ENCODE measurements around the gene SCP2. TPM values are rescaled to one million over a fixed set of nuclear protein-coding genes. Genes with fewer than 3 reads are reported as not detected.

The SCP2 gene, protein sequence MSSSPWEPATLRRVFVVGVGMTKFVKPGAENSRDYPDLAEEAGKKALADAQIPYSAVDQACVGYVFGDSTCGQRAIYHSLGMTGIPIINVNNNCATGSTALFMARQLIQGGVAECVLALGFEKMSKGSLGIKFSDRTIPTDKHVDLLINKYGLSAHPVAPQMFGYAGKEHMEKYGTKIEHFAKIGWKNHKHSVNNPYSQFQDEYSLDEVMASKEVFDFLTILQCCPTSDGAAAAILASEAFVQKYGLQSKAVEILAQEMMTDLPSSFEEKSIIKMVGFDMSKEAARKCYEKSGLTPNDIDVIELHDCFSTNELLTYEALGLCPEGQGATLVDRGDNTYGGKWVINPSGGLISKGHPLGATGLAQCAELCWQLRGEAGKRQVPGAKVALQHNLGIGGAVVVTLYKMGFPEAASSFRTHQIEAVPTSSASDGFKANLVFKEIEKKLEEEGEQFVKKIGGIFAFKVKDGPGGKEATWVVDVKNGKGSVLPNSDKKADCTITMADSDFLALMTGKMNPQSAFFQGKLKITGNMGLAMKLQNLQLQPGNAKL
- total RNA-seq (2022; extraction: Qiagen RNA extraction): 47.0 to 66.7 TPM (median 50.4 TPM) in 5 replicates

DNA sequence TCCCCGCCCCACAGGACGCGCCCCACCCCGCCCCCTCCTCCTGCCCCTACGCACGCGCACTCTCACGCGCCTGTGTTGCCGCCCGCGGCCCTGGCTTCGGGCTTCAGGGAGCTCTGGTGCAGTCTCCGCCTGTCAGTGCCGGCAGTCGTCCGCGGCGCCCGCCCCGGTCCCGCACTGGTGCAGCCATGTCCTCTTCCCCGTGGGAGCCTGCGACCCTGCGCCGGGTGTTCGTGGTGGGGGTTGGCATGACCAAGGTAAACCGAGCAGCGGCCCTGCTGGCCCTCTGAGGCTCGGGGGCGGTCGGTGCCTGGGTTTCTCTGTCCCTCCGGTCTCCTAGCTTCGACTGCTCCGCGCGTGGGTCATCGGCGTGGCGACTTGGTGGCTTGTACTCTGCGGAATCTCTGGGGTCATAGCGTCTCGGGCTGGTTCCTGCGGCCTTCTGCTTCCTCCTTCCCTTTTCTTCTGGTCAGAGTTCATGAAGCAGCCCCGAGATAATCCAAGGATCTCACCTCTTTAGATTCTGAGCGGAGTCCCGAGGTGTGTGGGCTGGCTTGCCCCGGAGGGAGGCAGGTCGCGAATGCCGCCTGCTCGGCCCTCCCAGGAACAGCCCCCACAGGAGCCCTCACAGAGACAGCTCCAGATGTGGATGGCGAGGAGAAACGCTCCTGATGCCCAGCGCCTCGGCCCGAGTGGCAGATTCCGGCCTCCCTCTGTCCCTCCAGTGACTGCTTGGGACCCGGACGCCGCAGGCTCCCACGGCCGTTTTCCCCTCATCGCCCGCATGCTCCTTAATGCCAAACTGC lies at the start of gene SCP2:
SCP2 (plus strand) TSS at position 65 of the 803 bp plus-strand sequence; CDS start at position 186, 121 bp downstream.

DNA sequence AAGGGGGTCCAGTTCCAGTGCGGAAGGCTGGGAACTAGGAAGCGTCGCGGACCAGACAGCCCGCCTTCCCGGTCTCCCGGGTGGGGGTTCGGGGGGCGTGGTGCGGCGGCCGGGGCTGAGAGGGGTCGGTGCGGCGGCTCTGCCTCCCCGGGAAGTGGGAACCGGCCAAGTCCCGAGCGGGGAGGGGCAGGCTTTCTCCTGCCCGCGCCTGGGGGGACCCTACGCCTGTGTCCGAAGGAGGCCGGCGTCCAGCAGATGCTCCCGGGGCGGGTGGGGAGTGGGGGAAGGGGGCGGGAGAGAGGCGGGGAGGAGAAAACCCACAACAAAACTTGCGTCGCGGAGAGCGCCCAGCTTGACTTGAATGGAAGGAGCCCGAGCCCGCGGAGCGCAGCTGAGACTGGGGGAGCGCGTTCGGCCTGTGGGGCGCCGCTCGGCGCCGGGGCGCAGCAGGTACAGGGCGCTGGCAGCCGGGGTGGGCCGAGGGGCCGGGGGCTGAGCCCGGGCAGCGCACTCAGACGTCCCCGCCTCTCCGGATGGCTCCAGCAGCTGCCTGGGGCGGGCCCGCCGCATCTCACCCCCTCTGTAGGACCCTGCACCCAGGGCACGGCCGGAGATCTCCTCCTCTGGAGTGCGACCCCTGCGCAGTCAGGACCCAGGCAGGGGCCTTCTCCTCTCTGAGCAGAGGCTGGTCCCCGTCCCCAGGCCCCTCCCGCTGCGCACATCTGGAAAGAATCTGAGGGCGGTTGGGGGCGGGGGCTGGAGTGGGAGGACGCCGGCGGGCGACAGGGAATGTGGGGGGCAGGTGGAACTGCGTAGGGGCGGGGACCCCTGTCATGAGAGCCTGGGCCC lies 135.0 kb downstream of the SCP2 start, which contains the start of gene PODN:
PODN (plus strand) TSS at position 355 of the 849 bp plus-strand sequence. CDS start 7,643 bp downstream, outside the sequence.

Other genes starting within 250 kb of the SCP2 start
- gene COA7, start 228.9 kb upstream of the SCP2 start, total RNA-seq (2022; extraction: Qiagen RNA extraction): 23.7 to 27.6 TPM (median 26.0 TPM) in 5 replicates
- gene ZYG11B, start 200.8 kb upstream of the SCP2 start, total RNA-seq (2022; extraction: Qiagen RNA extraction): 4.0 to 7.3 TPM (median 6.1 TPM) in 5 replicates
- gene ZYG11A, start 84.5 kb upstream of the SCP2 start, total RNA-seq (2022; extraction: Qiagen RNA extraction): 2.2 to 2.8 TPM (median 2.7 TPM) in 5 replicates
- 8.0 to 12.1 TPM (median 9.8 TPM) in 5 replicates for gene ECHDC2, start 5.5 kb upstream of the SCP2 start, total RNA-seq (2022; extraction: Qiagen RNA extraction)
- 0.05 TPM in 1 of 5 replicates, not detected in the others for gene PODN, start 134.9 kb downstream of the SCP2 start, total RNA-seq (2022; extraction: Qiagen RNA extraction)
- 0.05 TPM in 2 of 5 replicates, not detected in the others for gene SLC1A7, start 215.4 kb downstream of the SCP2 start, total RNA-seq (2022; extraction: Qiagen RNA extraction)

All from A549 treated with Hydrocortisone at 1 μM for 4 hours (cell line).